D721Med (cell line): ENCODE data around the gene GCNT4.

Source experiments
- DNase-seq: peaks from one replicate; pipeline ENCODE4 v3.0.0; 2011; ENCODE audit warnings: low spot score; ENCODE audit not compliant: insufficient read length
- FAIRE-seq: peaks from 2 replicates; lab custom pipeline; 2011; peaks lifted over from hg19 to GRCh38; lab: Jason Lieb, UNC
- TF ChIP-seq, protein P1 (sequence below): IDR thresholded peaks from 2 replicates; pipeline ENCODE4 v1.5.1; 2012; ENCODE audit warnings: mild to moderate bottlenecking, control low read depth; ENCODE audit not compliant: insufficient read depth; ENCODE audit errors: missing control alignments

Gene GCNT4

DNA sequence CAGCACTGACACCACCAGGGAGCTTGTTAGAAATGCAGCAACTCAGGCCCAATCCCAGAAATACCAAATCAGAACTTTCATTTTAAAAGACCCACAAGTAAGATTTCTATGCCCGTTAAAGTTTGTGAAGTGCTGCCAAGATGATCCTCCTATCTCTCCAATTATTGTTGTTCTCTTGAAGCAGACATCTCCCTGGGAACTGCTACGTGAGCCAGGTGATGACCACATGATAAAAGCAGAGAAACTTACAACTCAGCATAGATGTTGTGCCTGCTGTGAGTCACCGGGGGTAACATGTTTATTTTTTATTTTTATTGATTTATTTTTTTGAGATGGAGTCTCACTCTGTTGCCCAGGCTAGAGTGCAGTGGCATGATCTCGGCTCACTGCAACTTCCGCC is 34.4 kb downstream of the GCNT4 start:
- DNase-seq (no peak), FAIRE-seq (no peak)
- TF ChIP-seq, protein P1, sequence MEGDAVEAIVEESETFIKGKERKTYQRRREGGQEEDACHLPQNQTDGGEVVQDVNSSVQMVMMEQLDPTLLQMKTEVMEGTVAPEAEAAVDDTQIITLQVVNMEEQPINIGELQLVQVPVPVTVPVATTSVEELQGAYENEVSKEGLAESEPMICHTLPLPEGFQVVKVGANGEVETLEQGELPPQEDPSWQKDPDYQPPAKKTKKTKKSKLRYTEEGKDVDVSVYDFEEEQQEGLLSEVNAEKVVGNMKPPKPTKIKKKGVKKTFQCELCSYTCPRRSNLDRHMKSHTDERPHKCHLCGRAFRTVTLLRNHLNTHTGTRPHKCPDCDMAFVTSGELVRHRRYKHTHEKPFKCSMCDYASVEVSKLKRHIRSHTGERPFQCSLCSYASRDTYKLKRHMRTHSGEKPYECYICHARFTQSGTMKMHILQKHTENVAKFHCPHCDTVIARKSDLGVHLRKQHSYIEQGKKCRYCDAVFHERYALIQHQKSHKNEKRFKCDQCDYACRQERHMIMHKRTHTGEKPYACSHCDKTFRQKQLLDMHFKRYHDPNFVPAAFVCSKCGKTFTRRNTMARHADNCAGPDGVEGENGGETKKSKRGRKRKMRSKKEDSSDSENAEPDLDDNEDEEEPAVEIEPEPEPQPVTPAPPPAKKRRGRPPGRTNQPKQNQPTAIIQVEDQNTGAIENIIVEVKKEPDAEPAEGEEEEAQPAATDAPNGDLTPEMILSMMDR = no peak

DNA sequence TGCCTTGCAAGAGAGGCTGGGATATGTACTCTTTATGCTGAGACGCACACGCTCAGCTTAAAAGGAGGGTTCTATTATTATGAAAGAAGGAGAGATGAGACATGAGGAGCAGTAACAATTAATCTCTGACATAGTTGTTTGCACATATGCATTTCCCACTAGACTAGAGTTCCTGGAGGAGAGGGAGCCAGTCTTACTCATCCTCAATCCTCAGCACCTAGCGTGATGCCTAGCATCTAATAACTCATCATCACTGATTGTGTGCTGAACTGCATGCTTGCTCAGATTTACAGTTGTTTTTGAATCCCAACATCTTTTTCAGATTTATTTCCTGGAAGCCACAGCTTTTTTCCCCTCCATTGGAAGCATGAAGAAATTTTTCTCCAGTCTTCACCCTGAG is 35.5 kb downstream of the GCNT4 start:
- TF ChIP-seq, protein P1 = no peak
- FAIRE-seq = no peak

DNA sequence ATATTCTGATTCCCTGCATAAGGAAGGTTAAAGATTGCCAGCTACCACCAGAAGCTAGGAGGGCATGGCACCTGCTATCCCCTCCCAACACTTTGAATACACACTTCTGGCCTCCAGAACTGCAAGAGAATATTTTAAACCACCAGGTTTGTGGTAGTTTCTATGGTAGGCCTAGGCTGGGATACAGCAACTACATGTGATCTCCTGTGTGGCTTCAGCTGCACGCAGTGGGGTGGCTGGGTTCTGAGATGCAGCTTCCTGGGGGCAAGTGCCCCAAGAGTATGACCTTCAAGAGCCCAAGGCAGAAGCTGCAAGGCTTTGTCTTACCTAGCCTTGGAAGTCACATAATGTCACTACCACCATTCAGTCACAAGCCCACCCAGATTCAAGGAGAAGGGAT is 39.6 kb downstream of the GCNT4 start:
- TF ChIP-seq, protein P1 = no peak
- FAIRE-seq (no peak), DNase-seq (no peak)

More for the DNA sequence above, 35.5 kb downstream of the GCNT4 start:
- no peak for DNase-seq

DNA sequence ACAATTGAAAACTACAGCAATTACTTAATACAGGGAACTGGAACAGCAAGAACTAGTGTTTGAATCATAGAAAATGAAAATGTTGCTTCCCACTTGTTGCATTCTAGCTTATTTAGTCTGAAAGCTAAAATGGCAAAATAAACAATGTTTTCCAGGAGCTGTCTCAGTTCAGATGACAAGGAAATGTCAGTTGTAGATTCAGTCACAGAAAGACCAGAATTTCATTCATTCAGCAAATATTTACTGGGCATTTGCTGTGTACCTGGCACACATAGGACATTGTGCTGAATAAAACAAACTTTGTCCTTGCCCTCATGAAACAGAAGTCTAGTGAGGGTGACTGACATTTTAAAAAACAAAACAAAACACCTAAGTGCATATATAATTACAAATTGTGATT is 41.5 kb downstream of the GCNT4 start:
- DNase-seq (no peak), FAIRE-seq (no peak)
- TF ChIP-seq, protein P1 = no peak

DNA sequence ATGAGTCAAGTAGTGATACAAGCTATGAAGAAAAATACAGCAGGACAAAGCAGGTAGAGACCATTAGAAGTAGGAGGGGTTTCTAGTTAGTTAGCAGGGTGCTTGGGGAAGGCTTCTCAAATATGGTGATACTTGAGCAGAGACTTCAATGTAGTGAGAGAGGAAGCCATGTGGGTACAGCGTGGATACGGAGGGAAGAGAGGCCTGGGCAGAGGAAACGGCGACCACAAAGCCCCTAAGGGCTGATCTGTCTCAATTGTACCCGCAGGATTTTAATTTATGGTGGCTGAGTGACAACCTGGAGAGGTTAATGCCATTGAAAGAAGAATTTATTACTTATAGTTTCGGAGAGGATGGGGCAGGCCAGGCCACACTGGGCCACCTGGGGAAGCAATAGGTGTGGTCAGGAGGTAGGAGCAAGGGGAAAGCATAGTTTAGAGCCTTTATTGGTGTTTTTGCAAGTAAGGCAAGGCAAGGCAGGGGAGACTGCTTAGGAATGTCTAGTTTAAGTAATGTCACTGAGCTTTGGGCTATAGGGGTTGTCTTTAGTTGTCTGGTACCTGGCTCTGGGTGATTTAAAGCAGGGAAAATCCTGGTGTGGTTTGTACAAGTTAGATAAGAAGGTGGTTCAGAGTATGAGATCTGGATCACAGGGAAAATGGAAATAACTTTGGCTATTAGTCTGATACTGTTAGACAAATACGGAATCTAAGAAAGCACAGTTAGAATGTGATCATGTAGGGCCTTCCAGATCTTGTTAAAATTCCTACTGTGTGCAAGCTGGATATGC is 42.6 kb downstream of the GCNT4 start:
- DNase-seq (no peak), FAIRE-seq (peak; percentile 25)
- TF ChIP-seq, protein P1 = no peak

DNA sequence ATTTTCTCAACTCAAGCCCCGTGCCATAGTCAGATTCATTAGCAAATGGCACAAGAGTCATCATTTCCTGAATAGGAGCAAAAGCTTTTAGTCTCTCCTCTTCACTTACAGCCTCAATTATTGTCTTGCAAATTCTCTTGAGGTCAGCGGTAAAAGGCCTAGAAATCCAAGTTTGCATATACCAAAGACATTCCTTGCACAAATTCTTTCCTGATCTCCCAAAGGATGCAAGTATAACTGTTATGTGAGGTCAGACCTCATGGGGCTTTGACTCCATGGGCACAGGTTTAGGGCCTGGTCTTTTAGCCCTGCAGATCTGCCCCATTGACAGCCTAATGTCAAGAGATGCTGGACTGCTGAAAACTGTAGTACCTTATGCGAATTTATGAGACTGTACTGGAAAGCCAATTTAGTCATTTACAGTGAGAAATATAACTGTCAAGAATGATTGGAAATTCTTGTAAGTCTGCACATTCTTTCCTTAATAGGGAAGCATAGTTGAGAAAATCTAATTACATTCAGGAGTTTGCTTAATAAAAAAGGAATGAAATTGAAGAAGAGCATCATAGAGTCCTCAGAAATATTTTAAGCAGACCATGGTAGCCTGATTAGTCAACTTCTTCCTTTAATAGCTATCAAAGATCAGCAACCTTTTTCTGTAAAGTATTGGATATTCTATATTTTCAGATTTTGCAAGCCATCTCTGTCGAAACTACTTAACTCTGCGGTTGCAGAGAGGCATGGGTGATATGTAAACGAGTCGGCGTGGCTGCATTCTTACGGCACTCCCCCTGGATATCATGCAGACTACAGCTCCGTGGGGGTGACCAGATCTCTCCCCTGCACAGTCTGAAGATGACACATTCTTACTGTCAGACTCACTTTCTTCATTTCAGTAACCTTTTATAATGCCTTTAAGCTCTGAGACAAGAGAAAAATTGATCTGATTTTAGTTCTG is 45.2 kb downstream of the GCNT4 start:
- DNase-seq = no peak
- FAIRE-seq = no peak
- TF ChIP-seq, protein P1 = no peak
